22Rv1 (cell line): ENCODE measurements around the gene PRKD2.

ENCODE experiments used
- H3K27ac ChIP-seq: fragments of 450-650 bp; 2 replicates; pipeline ENCODE4 v1.5.1; 2017
- CTCF ChIP-seq: fragments of 450-650 bp; IDR thresholded peaks from 2 replicates; pipeline ENCODE4 v1.5.1; 2017; ENCODE audit warnings: mild to moderate bottlenecking
- ZFX ChIP-seq: fragments of 450-650 bp; IDR thresholded peaks from 2 replicates; pipeline ENCODE4 v1.6.1; 2017; ENCODE audit warnings: antibody characterized with exemption, borderline replicate concordance

The PRKD2 gene

GRCh38 chr19:46759206-46759605 is 42.3 kb upstream of the PRKD2 start:
- H3K27ac ChIP-seq = no peak overlapping the region
- TF ChIP-seq CTCF (no peak), ZFX (no peak)

- H3K27ac ChIP-seq = no peak overlapping the region
- TF ChIP-seq ZFX (no peak), CTCF (no peak)
These were observed 39.6 kb upstream of the PRKD2 start for GRCh38 chr19:46756544-46756888.

- H3K27ac ChIP-seq = no peak overlapping the region
- no peak for TF ChIP-seq ZFX
- no peak for TF ChIP-seq CTCF
These were observed 39.1 kb upstream of the PRKD2 start for GRCh38 chr19:46755853-46756543.

- no peak overlapping the region for H3K27ac ChIP-seq
- TF ChIP-seq CTCF (no peak), ZFX (no peak)
These were observed 38.4 kb upstream of the PRKD2 start for GRCh38 chr19:46755077-46755852.

GRCh38 chr19:46753420-46754155 is 36.7 kb upstream of the PRKD2 start:
- TF ChIP-seq CTCF (peak; percentile 82), ZFX (no peak)

GRCh38 chr19:46748325-46749109 is 31.6 kb upstream of the PRKD2 start:
- peak; percentile 93 for TF ChIP-seq CTCF
- TF ChIP-seq ZFX = no peak
- H3K27ac ChIP-seq = no peak overlapping the region

More at GRCh38 chr19:46753420-46754155, 36.7 kb upstream of the PRKD2 start:
- no peak overlapping the region for H3K27ac ChIP-seq
